ENCODE measurements around the gene NUDT19.

The NUDT19 gene

DNA sequence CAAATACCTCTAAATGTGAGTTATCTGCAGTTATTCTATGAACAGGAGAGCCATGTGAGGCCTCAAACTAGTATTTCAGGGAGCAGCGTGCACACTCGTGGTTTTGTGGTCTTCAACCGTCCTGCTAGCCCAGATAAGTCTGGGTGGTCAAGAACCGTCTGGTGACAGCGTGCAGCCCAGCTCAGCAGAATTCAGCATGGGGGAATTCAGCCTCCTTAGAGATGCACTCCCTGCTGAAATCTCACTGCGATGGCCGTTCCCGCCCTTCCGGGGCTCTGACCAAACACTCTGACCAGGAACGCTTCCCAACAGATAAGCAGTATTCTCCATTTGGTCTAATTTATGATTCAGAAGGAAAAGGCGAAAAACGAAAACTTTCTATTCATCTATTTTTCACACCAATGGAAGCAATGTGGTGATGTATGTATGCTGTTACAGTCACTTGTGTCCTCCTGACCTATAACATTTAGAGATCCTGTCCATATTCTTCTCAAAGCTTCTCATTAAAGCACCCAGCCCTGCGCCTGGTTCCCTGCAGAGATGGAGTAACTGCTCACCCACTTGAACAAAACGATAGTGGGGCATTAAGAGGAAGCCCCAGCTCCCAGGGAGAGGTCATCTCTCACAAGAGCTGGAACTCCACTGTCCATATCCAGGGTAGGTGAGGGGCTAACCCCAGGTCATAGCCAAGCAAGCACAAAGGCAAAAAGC, 19.6 kb upstream of the NUDT19 start:
- no peak for TF ChIP-seq GATA3 (IDR thresholded peaks at IDR 0.05; ENCODE audit: low read depth, low read length)
- TF ChIP-seq GATA2 (IDR thresholded peaks at IDR 0.05; ENCODE audit: low read depth, low read length), result no peak

DNA sequence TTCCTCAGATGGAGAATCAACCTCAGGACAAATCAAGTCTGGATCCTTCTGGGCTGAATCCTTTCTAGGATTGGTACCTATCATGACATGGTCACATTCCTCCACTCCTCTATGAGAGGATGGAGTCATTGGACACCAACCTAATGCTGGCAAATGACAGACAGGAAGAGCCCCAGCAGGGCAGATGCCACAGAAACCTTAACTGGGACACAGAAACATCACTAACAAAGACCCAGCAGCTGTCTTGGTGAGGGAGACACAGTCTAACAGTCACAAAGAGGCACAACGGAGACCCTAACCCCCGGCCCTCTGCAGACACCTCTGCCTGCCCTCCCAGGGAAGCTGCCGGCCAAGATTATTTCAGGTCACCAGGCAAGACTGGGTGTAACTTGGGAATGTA, 18.8 kb upstream of the NUDT19 start:
- TF ChIP-seq GATA2 (IDR thresholded peaks at IDR 0.05; ENCODE audit: low read depth, low read length), result no peak
- TF ChIP-seq GATA3 (IDR thresholded peaks at IDR 0.05; ENCODE audit: low read depth, low read length), result no peak

DNA sequence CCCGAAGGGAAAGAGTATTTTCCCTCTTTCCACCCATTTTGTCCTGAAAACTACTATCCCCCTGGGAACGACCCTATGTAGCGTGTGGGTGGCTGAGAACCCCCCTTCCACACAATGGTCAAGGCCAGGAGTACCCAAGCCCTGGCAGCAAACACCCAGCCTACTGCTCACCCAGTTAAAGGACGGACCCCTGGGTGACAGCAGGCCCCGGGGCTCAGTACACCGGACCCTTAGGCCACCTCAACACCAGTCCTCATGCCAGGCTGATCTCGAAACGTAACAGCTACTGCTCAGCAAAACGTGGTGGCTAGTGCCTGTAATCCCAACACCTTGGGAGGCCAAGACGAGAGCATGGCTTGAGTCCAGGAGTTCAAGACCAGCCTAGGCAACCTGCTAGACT, 18.0 kb upstream of the NUDT19 start:
- TF ChIP-seq GATA3 (IDR thresholded peaks at IDR 0.05; ENCODE audit: low read depth, low read length) (no peak), GATA2 (IDR thresholded peaks at IDR 0.05; ENCODE audit: low read depth, low read length) (no peak)

DNA sequence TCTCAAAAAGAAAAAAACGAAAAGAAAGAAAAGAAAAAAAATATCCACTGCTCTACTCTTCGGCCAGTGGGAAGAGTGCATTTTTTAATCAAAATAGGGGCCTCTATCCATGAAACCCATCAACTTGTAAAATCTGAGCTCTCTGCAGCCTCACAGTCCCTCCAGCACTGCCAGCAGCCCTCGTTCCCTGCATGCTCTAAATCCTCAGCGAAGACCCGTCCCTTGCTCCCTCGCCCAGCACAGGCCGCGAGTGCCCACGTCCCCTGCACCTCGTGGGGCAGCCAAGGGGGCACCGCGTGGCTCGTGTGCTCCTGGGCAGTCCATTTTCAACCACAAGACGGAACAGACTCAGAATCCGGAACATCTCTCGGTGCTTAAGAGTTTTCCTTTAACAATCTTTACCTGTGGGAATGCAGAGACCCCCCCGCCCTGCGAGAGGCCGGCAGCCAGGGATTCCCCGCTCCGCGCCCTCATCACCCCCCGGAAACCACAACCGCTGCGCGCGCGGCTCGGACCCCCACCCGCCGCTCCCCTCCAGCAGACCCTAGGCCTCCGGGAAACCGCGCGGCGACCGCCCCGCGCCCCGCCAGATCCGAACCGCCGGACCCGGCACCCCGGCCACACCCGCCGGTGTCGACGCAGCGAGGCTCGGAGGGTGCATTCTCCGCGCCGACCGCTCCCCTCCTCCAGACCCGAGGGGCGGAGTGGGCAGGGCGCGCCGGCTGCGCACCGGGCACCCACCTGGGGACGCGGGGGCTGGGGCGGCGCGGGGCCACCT, 17.3 kb upstream of the NUDT19 start:
- TF ChIP-seq GATA2 (IDR thresholded peaks at IDR 0.05; ENCODE audit: low read depth, low read length), result no peak
- TF ChIP-seq GATA3 (IDR thresholded peaks at IDR 0.05; ENCODE audit: low read depth, low read length), result no peak

DNA sequence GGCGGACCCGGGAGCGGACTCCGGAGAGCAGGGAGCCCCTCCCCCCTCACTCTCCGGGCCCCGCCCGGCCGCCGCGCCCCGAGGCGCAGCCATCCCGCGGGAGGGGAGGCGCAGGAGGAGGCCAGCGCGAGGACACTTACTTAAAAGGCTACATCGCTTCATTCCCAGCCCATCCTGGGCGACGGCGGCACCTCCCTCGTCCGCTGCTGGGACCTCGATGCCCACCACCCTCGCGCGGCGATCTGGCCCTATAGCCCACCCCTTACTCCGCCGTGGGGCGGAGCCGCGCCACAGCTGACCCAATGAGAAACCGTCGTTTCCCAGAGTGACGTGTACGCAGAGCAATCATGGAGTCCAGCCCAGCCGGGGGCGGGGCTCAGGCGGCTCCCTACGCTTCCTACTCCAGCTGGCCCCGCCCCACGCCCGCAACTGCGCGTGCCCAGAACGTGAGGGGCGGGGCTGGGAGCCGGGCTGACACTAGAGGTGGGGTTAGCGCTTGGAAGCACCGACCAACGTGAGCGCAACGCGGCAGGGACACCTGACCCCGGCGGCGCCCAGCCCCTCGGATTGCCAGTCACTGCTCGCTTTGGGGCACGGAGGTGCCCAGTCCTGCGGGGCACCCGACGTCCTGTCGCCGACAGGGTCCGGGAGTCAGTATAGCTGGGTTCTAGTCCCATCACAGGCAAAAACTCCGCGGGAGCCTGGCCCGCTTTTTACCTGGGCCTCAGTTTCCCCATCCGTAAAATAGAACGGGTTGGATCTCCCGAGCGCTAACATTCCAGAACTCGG, 16.5 kb upstream of the NUDT19 start, which contains the start of gene ANKRD27:
Gene ANKRD27 (minus strand): TSS at position 250 of the 789 bp plus-strand sequence. CDS start 16,165 bp downstream, outside the sequence.
- no peak for TF ChIP-seq GATA3 (IDR thresholded peaks at IDR 0.05; ENCODE audit: low read depth, low read length)
- no peak for TF ChIP-seq GATA2 (IDR thresholded peaks at IDR 0.05; ENCODE audit: low read depth, low read length)

DNA sequence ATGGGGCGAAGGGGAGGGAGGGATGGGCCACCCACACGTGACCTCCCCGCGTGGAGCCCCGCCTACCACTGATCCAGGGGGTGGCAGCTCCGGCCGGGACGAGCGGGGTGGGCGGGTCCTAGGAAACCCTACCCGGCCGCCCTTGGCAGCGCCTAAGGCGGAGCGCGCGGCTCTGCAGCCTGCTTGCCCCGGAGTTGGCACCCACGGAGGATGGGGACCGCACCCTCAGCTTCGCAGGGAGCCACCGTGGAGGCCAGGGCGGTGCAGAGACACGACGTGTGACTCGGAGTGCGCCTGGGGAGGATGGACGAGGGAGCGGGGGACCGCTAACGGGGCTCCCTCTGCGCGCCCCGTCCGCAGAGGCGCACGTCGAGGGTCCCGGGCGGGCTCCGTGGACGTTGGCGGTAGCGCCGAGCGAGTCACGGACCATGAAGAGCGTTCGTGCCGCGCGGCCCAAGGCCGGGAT, 15.9 kb upstream of the NUDT19 start, which contains the start of gene RGS9BP:
Gene RGS9BP (plus strand): TSS at position 129 of the 466 bp plus-strand sequence. CDS start 416 bp downstream, outside the sequence.
- TF ChIP-seq GATA2 (IDR thresholded peaks at IDR 0.05; ENCODE audit: low read depth, low read length), result no peak
- TF ChIP-seq GATA3 (IDR thresholded peaks at IDR 0.05; ENCODE audit: low read depth, low read length), result no peak

DNA sequence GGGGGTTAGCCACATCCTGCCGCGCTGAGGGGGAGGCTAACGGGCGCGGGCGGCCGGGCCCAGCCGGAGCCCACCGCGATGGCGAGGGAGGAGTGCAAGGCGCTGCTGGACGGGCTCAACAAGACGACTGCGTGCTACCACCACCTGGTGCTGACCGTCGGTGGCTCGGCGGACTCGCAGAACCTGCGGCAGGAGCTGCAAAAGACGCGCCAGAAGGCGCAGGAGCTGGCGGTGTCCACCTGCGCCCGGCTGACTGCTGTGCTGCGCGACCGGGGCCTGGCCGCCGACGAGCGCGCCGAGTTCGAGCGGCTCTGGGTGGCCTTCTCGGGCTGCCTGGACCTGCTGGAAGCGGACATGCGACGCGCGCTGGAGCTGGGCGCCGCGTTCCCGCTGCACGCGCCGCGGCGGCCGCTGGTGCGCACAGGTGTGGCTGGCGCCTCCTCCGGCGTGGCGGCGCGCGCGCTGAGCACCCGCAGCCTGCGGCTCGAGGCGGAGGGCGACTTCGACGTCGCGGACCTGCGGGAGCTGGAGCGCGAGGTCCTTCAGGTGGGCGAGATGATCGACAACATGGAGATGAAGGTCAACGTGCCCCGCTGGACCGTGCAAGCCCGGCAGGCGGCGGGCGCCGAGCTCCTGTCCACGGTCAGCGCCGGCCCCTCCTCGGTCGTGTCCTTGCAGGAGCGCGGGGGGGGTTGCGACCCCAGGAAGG, 15.3 kb upstream of the NUDT19 start:
- TF ChIP-seq GATA2 (IDR thresholded peaks at IDR 0.05; ENCODE audit: low read depth, low read length), result no peak
- TF ChIP-seq GATA3 (IDR thresholded peaks at IDR 0.05; ENCODE audit: low read depth, low read length), result no peak

DNA sequence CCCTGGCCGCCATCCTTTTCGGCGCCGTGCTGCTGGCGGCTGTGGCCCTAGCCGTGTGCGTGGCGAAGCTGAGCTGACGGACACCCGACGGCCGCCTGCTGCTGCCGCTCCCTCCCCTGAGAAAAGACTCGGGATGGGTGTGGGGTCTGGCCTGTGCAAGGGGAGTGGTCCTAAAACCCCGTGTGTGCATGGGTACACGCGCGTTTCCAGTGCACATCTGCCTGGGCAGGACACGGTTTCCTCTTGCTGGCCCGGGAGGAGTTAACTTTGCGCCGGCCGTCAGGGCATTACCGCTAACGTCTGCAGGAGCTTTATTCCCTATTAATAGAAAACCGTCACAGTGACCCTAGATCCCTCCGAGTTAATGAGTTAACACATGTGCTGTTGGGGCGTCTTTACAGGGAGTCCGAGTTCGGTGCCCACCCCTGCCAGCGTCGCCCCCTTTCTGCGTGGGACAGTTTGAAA, 14.7 kb upstream of the NUDT19 start:
- no peak for TF ChIP-seq GATA3 (IDR thresholded peaks at IDR 0.05; ENCODE audit: low read depth, low read length)
- TF ChIP-seq GATA2 (IDR thresholded peaks at IDR 0.05; ENCODE audit: low read depth, low read length), result no peak

DNA sequence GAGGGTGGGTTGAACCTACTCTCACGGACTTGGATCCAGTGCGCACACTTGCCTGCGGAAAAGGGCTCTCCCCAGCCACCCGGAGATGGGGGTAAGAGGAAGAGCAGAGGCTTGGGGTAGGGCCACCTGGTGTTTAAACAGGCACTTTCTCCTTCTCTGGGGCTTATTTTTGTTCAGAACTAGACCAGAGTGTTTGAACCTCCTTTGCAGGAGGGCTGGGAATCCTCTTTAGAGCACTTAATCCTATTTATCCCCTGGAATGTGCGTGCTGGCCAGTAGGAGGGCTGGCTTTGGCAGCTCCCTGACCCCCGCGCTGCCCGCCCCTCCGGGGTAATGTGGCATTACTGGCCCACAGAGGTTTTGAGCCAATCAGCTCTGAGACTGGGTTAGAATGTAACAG, 14.0 kb upstream of the NUDT19 start:
- no peak for TF ChIP-seq GATA2 (IDR thresholded peaks at IDR 0.05; ENCODE audit: low read depth, low read length)
- TF ChIP-seq GATA3 (IDR thresholded peaks at IDR 0.05; ENCODE audit: low read depth, low read length), result no peak

DNA sequence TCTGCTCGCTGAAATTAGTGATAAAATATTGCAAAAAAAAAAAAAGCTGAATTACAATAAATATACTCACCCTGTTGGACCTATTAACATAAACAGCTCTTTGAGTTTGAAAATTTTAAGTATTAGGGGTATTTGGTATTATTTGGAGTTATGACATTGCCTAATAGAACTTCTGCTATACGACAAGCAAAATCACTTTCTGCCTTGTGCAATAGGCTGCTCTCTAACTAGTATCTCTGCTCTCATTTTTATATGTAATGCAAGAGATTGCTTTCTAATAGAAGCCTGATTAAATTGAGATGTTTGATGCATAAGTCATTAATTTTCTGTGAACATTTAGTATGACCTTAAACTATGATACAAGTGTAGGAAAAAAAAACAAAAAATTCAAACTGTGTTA, 10.6 kb upstream of the NUDT19 start:
- no peak for TF ChIP-seq GATA2 (IDR thresholded peaks at IDR 0.05; ENCODE audit: low read depth, low read length)
- no peak for TF ChIP-seq GATA3 (IDR thresholded peaks at IDR 0.05; ENCODE audit: low read depth, low read length)

DNA sequence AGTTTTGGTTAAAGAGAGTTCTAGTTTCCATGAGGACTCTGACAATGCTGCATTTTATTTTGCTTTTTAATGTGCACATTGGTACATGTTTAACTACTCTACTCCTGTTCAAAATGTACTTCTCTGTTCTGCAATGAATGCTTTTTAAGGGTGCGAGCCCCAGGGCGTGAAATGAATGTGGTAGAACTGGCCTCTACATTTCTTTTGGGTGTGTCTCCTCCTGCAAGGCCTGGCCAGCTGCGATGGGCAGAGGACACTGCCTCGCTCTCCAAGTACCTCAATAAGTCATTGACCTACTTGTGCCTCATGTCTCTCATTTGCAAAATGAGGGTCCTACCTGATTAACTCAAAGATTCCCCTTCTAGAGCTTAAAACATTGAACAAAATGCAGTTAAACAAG, 9.3 kb upstream of the NUDT19 start:
- TF ChIP-seq GATA2 (IDR thresholded peaks at IDR 0.05; ENCODE audit: low read depth, low read length) (no peak), GATA3 (IDR thresholded peaks at IDR 0.05; ENCODE audit: low read depth, low read length) (no peak)

DNA sequence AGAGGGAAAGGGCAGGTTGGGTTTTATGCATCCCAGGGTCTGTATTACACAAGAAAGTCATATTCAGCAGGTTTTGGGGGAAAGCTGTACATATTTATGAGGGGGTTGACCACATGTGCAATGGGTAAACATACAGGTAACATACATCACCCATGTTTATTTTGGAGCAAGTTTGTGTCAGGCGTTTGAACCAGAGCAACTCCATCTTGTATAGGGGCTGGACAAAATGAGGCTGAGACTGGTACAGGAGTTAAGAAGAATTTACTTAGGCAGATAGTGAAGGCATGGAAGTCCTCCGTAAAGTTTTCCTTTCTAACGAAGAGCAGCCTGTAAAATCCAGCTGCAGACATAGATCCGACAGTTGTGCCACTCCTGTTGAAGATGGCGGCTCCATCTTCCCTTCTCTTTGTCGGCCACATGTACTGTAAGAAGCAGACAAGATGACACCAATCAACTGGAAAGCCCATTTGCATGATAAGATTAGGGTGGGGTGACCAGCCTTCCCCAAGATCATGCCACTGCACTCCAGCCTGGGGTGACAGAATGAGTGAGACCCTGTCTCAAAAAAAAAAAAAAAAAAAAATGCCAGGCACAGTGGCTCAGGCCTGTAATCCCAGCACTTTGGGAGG, 4.7 kb upstream of the NUDT19 start:
- no peak for TF ChIP-seq GATA3 (IDR thresholded peaks at IDR 0.05; ENCODE audit: low read depth, low read length)
- TF ChIP-seq GATA2 (IDR thresholded peaks at IDR 0.05; ENCODE audit: low read depth, low read length), result no peak

DNA sequence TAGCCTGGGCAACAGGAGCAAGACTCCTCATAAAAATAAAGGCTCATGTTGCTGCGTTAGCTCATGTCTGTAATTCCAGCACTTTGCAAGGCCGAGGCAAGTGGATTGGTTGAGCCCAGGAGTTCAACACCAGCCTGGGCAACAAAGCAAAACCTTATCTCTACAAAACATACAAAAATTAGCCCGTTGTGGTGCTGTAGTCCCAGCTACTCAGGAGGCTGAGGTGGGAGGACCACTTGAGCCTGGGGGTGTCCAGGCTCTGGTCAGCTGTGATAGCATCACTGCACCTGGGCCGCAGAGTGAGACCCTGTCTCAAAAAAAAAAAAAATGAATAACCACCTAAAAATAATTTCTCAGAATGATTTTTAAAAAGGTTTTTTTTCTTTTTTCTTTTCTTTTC, 3.9 kb upstream of the NUDT19 start:
- TF ChIP-seq GATA2 (IDR thresholded peaks at IDR 0.05; ENCODE audit: low read depth, low read length) (no peak), GATA3 (IDR thresholded peaks at IDR 0.05; ENCODE audit: low read depth, low read length) (no peak)

All from SH-SY5Y (cell line).